Suprapubic skin (tissue), 4 donors: Measurements from ENCODE around the gene ZNF593OS.

Experiments
- POLR2A ChIP-seq, 2 donors: fragments of 450-650 bp; IDR thresholded peaks; one replicate each; pipeline ENCODE4 v1.6.1; 2017; ENCODE audit warnings: antibody characterized with exemption in 2 of 2, mild to moderate bottlenecking in 2 of 2, moderate library complexity in 2 of 2
- POLR2AphosphoS5 ChIP-seq, 3 donors: sonication (generic); formaldehyde crosslinking; IDR thresholded peaks; one replicate each; pipeline ENCODE4 v1.6.1; 2017; ENCODE audit warnings: antibody characterized with exemption in 3 of 3
- TF ChIP-seq, protein P1 (sequence below), 2 donors: fragments of 200-600 bp in 1 of 2; fragments of 450-650 bp in 1 of 2; sonication (generic) in 1 of 2; IDR thresholded peaks; one replicate each; pipeline ENCODE4 v1.5.1; 2016 to 2019; ENCODE audit warnings: antibody characterized with exemption in 2 of 2, mild to moderate bottlenecking in 1 of 2, moderate library complexity in 1 of 2

DNA sequence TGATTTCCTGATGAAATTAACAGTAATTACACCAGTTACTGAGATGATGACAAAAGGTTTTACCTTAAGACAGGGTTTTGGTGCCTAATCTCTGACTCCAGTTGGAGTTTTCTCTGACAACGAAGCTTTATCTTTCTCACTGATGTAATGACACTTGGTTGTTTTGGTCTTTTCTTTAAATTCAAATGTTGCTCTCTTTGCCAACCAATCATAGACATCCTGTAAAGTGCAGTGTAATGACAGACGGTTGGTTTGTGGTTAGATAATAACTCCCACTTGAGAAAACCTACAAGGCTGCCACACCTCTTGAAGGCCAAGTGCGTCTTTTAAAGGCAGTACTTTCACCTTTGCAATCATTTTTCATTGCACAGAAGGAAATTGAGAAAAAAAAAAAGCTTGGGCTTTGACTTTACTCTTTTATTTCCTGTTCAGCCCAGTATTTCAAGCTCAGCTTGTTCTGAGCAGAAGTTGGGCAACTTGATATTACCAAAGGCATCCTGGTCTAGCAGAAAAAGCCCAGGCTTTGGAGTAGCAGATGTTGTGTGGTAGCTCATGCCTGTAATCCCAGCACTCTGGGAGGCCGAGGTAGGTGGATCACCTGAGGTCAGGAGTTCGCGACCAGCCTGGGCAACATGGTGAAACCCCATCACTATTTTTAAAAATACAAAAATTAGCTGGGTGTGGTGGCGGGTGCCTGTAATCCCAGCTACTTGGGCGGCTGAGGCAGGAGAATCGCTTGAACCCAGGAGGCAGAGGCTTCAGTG, 45.1 kb downstream of the ZNF593OS start:
- no peak for TF ChIP-seq POLR2A (IDR thresholded peaks at IDR 0.05)
- TF ChIP-seq, protein P1, sequence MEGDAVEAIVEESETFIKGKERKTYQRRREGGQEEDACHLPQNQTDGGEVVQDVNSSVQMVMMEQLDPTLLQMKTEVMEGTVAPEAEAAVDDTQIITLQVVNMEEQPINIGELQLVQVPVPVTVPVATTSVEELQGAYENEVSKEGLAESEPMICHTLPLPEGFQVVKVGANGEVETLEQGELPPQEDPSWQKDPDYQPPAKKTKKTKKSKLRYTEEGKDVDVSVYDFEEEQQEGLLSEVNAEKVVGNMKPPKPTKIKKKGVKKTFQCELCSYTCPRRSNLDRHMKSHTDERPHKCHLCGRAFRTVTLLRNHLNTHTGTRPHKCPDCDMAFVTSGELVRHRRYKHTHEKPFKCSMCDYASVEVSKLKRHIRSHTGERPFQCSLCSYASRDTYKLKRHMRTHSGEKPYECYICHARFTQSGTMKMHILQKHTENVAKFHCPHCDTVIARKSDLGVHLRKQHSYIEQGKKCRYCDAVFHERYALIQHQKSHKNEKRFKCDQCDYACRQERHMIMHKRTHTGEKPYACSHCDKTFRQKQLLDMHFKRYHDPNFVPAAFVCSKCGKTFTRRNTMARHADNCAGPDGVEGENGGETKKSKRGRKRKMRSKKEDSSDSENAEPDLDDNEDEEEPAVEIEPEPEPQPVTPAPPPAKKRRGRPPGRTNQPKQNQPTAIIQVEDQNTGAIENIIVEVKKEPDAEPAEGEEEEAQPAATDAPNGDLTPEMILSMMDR (IDR thresholded peaks at IDR 0.05) = no peak
- peak in 1 of 3 donors; percentile 48 for TF ChIP-seq POLR2AphosphoS5 (IDR thresholded peaks at IDR 0.05)
